HL-60 (cell line): ENCODE data around the gene CAMKMT.

Experiments
- GABPA ChIP-seq: IDR thresholded peaks from 2 replicates; pipeline ENCODE4 v1.6.1; 2012; ENCODE audit warnings: low read depth
- SPI1 ChIP-seq: IDR thresholded peaks from 2 replicates; pipeline ENCODE4 v1.6.1; 2012; ENCODE audit warnings: low read depth, mild to moderate bottlenecking, borderline replicate concordance
- TF ChIP-seq, protein P1 (sequence below): IDR thresholded peaks from one replicate; pipeline ENCODE4 v1.5.1; 2011; ENCODE audit warnings: low read length, control low read depth, inconsistent platforms; ENCODE audit not compliant: insufficient read depth
- TF ChIP-seq, protein P2 (sequence below): IDR thresholded peaks from 2 replicates; pipeline ENCODE4 v1.6.1; 2012; ENCODE audit warnings: low read depth; ENCODE audit not compliant: insufficient replicate concordance

DNA sequence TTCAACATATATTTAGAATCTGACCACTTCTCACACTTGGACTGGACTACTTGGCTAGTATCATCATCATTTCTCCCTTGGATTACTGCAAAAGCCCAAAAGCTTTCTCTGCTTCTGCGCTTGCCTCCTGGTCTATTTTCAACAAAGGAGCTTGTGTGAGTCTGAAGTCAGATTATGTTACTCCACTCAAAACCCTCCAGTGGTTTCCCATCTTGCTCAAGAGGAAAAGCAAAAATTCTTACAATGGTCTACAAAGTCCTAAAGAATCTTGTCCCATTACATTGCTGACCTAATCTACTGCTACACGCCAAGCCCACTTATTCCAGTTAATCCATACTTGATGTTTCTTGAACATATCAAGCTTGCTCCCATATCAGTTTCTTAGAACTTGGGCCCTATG, 10.1 kb upstream of the CAMKMT start:
- no peak for TF ChIP-seq SPI1
- TF ChIP-seq, protein P1, sequence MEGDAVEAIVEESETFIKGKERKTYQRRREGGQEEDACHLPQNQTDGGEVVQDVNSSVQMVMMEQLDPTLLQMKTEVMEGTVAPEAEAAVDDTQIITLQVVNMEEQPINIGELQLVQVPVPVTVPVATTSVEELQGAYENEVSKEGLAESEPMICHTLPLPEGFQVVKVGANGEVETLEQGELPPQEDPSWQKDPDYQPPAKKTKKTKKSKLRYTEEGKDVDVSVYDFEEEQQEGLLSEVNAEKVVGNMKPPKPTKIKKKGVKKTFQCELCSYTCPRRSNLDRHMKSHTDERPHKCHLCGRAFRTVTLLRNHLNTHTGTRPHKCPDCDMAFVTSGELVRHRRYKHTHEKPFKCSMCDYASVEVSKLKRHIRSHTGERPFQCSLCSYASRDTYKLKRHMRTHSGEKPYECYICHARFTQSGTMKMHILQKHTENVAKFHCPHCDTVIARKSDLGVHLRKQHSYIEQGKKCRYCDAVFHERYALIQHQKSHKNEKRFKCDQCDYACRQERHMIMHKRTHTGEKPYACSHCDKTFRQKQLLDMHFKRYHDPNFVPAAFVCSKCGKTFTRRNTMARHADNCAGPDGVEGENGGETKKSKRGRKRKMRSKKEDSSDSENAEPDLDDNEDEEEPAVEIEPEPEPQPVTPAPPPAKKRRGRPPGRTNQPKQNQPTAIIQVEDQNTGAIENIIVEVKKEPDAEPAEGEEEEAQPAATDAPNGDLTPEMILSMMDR, result no peak
- TF ChIP-seq GABPA, result no peak
- TF ChIP-seq, protein P2, sequence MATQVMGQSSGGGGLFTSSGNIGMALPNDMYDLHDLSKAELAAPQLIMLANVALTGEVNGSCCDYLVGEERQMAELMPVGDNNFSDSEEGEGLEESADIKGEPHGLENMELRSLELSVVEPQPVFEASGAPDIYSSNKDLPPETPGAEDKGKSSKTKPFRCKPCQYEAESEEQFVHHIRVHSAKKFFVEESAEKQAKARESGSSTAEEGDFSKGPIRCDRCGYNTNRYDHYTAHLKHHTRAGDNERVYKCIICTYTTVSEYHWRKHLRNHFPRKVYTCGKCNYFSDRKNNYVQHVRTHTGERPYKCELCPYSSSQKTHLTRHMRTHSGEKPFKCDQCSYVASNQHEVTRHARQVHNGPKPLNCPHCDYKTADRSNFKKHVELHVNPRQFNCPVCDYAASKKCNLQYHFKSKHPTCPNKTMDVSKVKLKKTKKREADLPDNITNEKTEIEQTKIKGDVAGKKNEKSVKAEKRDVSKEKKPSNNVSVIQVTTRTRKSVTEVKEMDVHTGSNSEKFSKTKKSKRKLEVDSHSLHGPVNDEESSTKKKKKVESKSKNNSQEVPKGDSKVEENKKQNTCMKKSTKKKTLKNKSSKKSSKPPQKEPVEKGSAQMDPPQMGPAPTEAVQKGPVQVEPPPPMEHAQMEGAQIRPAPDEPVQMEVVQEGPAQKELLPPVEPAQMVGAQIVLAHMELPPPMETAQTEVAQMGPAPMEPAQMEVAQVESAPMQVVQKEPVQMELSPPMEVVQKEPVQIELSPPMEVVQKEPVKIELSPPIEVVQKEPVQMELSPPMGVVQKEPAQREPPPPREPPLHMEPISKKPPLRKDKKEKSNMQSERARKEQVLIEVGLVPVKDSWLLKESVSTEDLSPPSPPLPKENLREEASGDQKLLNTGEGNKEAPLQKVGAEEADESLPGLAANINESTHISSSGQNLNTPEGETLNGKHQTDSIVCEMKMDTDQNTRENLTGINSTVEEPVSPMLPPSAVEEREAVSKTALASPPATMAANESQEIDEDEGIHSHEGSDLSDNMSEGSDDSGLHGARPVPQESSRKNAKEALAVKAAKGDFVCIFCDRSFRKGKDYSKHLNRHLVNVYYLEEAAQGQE, result no peak
